K562 (cell line): Measurements from ENCODE around the gene TOR1A. TPM values are rescaled to one million over a fixed set of nuclear protein-coding genes. Genes with fewer than 3 reads are reported as not detected.

ENCODE experiments used
- BHLHE40 ChIP-seq: IDR thresholded peaks from 2 replicates; pipeline ENCODE4 v1.6.1; 2011; ENCODE audit warnings: low read length, improper control_type of control experiment
- HMBOX1 ChIP-seq: sonication (generic); IDR thresholded peaks from 2 replicates; pipeline ENCODE4 v1.6.1; 2016
- KLF6 ChIP-seq: fragments of 250-450 bp; sonication (Bioruptor Pico); IDR thresholded peaks from 2 replicates; pipeline ENCODE4 v1.4.0; 2020; ENCODE audit warnings: mild to moderate bottlenecking, moderate library complexity, borderline replicate concordance
- NFXL1 ChIP-seq: fragments of 450-650 bp; formaldehyde crosslinking; IDR thresholded peaks from 2 replicates; pipeline ENCODE4 v1.4.0; 2021; ENCODE audit warnings: mild to moderate bottlenecking
- PCBP1 ChIP-seq: fragments of 200-400 bp; formaldehyde crosslinking; IDR thresholded peaks from 2 replicates; pipeline ENCODE4 v1.6.1; 2018; ENCODE audit warnings: mild to moderate bottlenecking, low read depth, low read length; ENCODE audit not compliant: poor library complexity, severe bottlenecking
- SRSF3 ChIP-seq: fragments of 200-400 bp; formaldehyde crosslinking; IDR thresholded peaks from 2 replicates; pipeline ENCODE4 v1.6.1; 2016; ENCODE audit warnings: mild to moderate bottlenecking, low read length, moderate library complexity; ENCODE audit not compliant: insufficient read depth
- TAL1 ChIP-seq: fragments of 450-650 bp; IDR thresholded peaks from 2 replicates; pipeline ENCODE4 v1.6.1; 2016; ENCODE audit warnings: mild to moderate bottlenecking
- ZKSCAN3 ChIP-seq: fragments of 250-450 bp; sonication (Bioruptor Pico); IDR thresholded peaks from 2 replicates; pipeline ENCODE4 v1.4.0; 2020
- ZNF232 ChIP-seq: sonication (generic); formaldehyde crosslinking; IDR thresholded peaks from 2 replicates; pipeline ENCODE4 v1.8.0; 2022; ENCODE audit warnings: mild to moderate bottlenecking, missing genetic modification reagents
- polyA plus RNA-seq, 8 experiments: library from polyadenylated mRNA; depleted of rRNA in 4 of 8; stranded (reverse) in 5 of 8; unstranded in 3 of 8; fragments of >200 nt; fragmentation: Nextera tagmentation in 2 of 8; fragmentation: Illumina TruSeq in 1 of 8; extraction: Ambion mirVana in 2 of 8; extraction: Trizol in 1 of 8; gene quantifications; 2 replicates each; pipeline versions ENCODE4 v1.2.1 to v1.2.3, GENCODE V29; 2011 to 2014; ENCODE audit warnings: inconsistent platforms in 1 of 8, missing spikeins in 1 of 8
- total RNA-seq, 7 experiments: library from RNA; depleted of rRNA in 6 of 7; stranded (reverse); fragments of >200 nt in 6 of 7; fragmentation: Illumina TruSeq in 2 of 7; extraction: Trizol in 2 of 7; gene quantifications; 2 replicates each; pipeline versions ENCODE4 v1.2.1 to v1.2.3, GENCODE V29; 2011 to 2021; ENCODE audit warnings: low replicate concordance in 1 of 7
- TF ChIP-seq, protein P1 (sequence below): fragments of 450-650 bp; IDR thresholded peaks from 2 replicates; pipeline ENCODE4 v1.6.1; 2016; ENCODE audit warnings: mild to moderate bottlenecking, moderate library complexity
- TF ChIP-seq, protein P2 (sequence below), 3 experiments: fragments of 200-800 bp in 1 of 3; fragments of 250-450 bp in 1 of 3; fragments of 450-650 bp in 1 of 3; sonication (Bioruptor Pico) in 1 of 3; sonication (Bioruptor generic) in 1 of 3; formaldehyde crosslinking in 1 of 3; IDR thresholded peaks; 2 replicates each; pipeline versions ENCODE4 v1.6.1 to v1.8.0; 2016 to 2022; ENCODE audit warnings: mild to moderate bottlenecking in 2 of 3, missing genetic modification characterization in 2 of 3, missing compliant biosample characterization in 1 of 3, moderate library complexity in 1 of 3

The TOR1A gene
- total and polyA plus RNA-seq, 9 of the 15 experiments (the other 6 are each of a cell fraction or from before 2014, with no cell fraction given), result 4.5 to 85.8 (median 51.3) TPM

GRCh38 chr9:129863059-129863690 lies 39.2 kb upstream of the TOR1A start (continued):
- TF ChIP-seq, protein P1, sequence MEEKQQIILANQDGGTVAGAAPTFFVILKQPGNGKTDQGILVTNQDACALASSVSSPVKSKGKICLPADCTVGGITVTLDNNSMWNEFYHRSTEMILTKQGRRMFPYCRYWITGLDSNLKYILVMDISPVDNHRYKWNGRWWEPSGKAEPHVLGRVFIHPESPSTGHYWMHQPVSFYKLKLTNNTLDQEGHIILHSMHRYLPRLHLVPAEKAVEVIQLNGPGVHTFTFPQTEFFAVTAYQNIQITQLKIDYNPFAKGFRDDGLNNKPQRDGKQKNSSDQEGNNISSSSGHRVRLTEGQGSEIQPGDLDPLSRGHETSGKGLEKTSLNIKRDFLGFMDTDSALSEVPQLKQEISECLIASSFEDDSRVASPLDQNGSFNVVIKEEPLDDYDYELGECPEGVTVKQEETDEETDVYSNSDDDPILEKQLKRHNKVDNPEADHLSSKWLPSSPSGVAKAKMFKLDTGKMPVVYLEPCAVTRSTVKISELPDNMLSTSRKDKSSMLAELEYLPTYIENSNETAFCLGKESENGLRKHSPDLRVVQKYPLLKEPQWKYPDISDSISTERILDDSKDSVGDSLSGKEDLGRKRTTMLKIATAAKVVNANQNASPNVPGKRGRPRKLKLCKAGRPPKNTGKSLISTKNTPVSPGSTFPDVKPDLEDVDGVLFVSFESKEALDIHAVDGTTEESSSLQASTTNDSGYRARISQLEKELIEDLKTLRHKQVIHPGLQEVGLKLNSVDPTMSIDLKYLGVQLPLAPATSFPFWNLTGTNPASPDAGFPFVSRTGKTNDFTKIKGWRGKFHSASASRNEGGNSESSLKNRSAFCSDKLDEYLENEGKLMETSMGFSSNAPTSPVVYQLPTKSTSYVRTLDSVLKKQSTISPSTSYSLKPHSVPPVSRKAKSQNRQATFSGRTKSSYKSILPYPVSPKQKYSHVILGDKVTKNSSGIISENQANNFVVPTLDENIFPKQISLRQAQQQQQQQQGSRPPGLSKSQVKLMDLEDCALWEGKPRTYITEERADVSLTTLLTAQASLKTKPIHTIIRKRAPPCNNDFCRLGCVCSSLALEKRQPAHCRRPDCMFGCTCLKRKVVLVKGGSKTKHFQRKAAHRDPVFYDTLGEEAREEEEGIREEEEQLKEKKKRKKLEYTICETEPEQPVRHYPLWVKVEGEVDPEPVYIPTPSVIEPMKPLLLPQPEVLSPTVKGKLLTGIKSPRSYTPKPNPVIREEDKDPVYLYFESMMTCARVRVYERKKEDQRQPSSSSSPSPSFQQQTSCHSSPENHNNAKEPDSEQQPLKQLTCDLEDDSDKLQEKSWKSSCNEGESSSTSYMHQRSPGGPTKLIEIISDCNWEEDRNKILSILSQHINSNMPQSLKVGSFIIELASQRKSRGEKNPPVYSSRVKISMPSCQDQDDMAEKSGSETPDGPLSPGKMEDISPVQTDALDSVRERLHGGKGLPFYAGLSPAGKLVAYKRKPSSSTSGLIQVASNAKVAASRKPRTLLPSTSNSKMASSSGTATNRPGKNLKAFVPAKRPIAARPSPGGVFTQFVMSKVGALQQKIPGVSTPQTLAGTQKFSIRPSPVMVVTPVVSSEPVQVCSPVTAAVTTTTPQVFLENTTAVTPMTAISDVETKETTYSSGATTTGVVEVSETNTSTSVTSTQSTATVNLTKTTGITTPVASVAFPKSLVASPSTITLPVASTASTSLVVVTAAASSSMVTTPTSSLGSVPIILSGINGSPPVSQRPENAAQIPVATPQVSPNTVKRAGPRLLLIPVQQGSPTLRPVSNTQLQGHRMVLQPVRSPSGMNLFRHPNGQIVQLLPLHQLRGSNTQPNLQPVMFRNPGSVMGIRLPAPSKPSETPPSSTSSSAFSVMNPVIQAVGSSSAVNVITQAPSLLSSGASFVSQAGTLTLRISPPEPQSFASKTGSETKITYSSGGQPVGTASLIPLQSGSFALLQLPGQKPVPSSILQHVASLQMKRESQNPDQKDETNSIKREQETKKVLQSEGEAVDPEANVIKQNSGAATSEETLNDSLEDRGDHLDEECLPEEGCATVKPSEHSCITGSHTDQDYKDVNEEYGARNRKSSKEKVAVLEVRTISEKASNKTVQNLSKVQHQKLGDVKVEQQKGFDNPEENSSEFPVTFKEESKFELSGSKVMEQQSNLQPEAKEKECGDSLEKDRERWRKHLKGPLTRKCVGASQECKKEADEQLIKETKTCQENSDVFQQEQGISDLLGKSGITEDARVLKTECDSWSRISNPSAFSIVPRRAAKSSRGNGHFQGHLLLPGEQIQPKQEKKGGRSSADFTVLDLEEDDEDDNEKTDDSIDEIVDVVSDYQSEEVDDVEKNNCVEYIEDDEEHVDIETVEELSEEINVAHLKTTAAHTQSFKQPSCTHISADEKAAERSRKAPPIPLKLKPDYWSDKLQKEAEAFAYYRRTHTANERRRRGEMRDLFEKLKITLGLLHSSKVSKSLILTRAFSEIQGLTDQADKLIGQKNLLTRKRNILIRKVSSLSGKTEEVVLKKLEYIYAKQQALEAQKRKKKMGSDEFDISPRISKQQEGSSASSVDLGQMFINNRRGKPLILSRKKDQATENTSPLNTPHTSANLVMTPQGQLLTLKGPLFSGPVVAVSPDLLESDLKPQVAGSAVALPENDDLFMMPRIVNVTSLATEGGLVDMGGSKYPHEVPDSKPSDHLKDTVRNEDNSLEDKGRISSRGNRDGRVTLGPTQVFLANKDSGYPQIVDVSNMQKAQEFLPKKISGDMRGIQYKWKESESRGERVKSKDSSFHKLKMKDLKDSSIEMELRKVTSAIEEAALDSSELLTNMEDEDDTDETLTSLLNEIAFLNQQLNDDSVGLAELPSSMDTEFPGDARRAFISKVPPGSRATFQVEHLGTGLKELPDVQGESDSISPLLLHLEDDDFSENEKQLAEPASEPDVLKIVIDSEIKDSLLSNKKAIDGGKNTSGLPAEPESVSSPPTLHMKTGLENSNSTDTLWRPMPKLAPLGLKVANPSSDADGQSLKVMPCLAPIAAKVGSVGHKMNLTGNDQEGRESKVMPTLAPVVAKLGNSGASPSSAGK, result no peak
- no peak for TF ChIP-seq ZNF232 (CRISPR knock-in tag)
- TF ChIP-seq TAL1, result no peak
- peak; percentile 91 for TF ChIP-seq PCBP1
- TF ChIP-seq KLF6 (CRISPR knock-in tag), result peak; percentile 76
- TF ChIP-seq HMBOX1, result no peak
- peak; percentile 95 for TF ChIP-seq BHLHE40
- no peak for TF ChIP-seq ZKSCAN3 (CRISPR knock-in tag)
- no peak for TF ChIP-seq SRSF3
- peak; percentile 75 for TF ChIP-seq NFXL1 (CRISPR knock-in tag)
- TF ChIP-seq, protein P2, sequence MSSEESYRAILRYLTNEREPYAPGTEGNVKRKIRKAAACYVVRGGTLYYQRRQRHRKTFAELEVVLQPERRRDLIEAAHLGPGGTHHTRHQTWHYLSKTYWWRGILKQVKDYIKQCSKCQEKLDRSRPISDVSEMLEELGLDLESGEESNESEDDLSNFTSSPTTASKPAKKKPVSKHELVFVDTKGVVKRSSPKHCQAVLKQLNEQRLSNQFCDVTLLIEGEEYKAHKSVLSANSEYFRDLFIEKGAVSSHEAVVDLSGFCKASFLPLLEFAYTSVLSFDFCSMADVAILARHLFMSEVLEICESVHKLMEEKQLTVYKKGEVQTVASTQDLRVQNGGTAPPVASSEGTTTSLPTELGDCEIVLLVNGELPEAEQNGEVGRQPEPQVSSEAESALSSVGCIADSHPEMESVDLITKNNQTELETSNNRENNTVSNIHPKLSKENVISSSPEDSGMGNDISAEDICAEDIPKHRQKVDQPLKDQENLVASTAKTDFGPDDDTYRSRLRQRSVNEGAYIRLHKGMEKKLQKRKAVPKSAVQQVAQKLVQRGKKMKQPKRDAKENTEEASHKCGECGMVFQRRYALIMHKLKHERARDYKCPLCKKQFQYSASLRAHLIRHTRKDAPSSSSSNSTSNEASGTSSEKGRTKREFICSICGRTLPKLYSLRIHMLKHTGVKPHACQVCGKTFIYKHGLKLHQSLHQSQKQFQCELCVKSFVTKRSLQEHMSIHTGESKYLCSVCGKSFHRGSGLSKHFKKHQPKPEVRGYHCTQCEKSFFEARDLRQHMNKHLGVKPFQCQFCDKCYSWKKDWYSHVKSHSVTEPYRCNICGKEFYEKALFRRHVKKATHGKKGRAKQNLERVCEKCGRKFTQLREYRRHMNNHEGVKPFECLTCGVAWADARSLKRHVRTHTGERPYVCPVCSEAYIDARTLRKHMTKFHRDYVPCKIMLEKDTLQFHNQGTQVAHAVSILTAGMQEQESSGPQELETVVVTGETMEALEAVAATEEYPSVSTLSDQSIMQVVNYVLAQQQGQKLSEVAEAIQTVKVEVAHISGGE (CRISPR knock-in tag; IDR thresholded peaks at IDR 0.05), result peak in 1 of 3 experiments; percentile 88; a peak in 2 of 6 replicates
